IMR-90 (cell line): ENCODE measurements around the gene PRODH.
"Not testable (repeated sequence)": the region's sequence is repeated elsewhere in the genome, so short reads cannot be mapped to it uniquely, and the experiment has no call there.

Experiments used
- CEBPB ChIP-seq: IDR thresholded peaks from 2 replicates; pipeline ENCODE4 v1.6.1; 2012; ENCODE audit warnings: low read depth, low read length, improper control_type of control experiment
- CHD1 ChIP-seq: IDR thresholded peaks from 2 replicates; pipeline ENCODE4 v1.6.1; 2012; ENCODE audit warnings: low read depth, low read length, improper control_type of control experiment
- CTCF ChIP-seq: conservative IDR thresholded peaks from 2 replicates; pipeline ENCODE4 v1.5.1; 2012; ENCODE audit warnings: mild to moderate bottlenecking, low read depth, low read length, improper control_type of control experiment
- MXI1 ChIP-seq: IDR thresholded peaks from 2 replicates; pipeline ENCODE4 v1.6.1; 2012; ENCODE audit warnings: low read depth, mild to moderate bottlenecking, low read length, moderate library complexity, borderline replicate concordance
- POLR2A ChIP-seq: IDR thresholded peaks from 2 replicates; pipeline ENCODE4 v1.6.1; 2012; ENCODE audit warnings: mild to moderate bottlenecking, low read depth, low read length
- RAD21 ChIP-seq: IDR thresholded peaks from 2 replicates; pipeline ENCODE4 v1.6.1; 2012; ENCODE audit warnings: low read length, improper control_type of control experiment
- RCOR1 ChIP-seq: IDR thresholded peaks from 2 replicates; pipeline ENCODE4 v1.6.1; 2012; ENCODE audit warnings: mild to moderate bottlenecking, low read length, improper control_type of control experiment; ENCODE audit not compliant: insufficient replicate concordance
- SMC3 ChIP-seq: fragments of 150-350 bp; IDR thresholded peaks from 2 replicates; pipeline ENCODE4 v1.6.1; 2016; ENCODE audit warnings: low read depth, mild to moderate bottlenecking, antibody characterized with exemption, low read length, moderate library complexity
- TF ChIP-seq, protein P1 (sequence below): fragments of 150-350 bp; IDR thresholded peaks from 2 replicates; pipeline ENCODE4 v1.6.1; 2016; ENCODE audit warnings: low read depth, mild to moderate bottlenecking, low read length, moderate library complexity, borderline replicate concordance
- TF ChIP-seq, protein P2 (sequence below): fragments of 150-350 bp; IDR thresholded peaks from 2 replicates; pipeline ENCODE4 v1.6.1; 2017; ENCODE audit warnings: mild to moderate bottlenecking, antibody characterized with exemption, low read length, low read depth

GRCh38 chr22:18912264-18912946 lies 23.7 kb downstream of the PRODH start:
- TF ChIP-seq CTCF, POLR2A, RAD21, SMC3, MXI1, RCOR1, CHD1, CEBPB: not testable (repeated sequence)
- TF ChIP-seq, protein P1, sequence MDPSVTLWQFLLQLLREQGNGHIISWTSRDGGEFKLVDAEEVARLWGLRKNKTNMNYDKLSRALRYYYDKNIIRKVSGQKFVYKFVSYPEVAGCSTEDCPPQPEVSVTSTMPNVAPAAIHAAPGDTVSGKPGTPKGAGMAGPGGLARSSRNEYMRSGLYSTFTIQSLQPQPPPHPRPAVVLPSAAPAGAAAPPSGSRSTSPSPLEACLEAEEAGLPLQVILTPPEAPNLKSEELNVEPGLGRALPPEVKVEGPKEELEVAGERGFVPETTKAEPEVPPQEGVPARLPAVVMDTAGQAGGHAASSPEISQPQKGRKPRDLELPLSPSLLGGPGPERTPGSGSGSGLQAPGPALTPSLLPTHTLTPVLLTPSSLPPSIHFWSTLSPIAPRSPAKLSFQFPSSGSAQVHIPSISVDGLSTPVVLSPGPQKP = not testable (repeated sequence)
- TF ChIP-seq, protein P2, sequence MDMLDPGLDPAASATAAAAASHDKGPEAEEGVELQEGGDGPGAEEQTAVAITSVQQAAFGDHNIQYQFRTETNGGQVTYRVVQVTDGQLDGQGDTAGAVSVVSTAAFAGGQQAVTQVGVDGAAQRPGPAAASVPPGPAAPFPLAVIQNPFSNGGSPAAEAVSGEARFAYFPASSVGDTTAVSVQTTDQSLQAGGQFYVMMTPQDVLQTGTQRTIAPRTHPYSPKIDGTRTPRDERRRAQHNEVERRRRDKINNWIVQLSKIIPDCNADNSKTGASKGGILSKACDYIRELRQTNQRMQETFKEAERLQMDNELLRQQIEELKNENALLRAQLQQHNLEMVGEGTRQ = not testable (repeated sequence)
